Activated CD8-positive, alpha-beta memory T cell treated with anti-CD3 and anti-CD28 coated beads for 36 hours (primary cell): ENCODE measurements around the gene ARRDC3. TPM values are rescaled to one million over a fixed set of nuclear protein-coding genes. Genes with fewer than 3 reads are reported as not detected.
"Not testable (repeated sequence)": the region's sequence is repeated elsewhere in the genome, so short reads cannot be mapped to it uniquely, and the experiment has no call there.

Source experiments
- CTCF ChIA-PET: fragments of 350-600 bp; sonication (Branson Sonifier 250); formaldehyde crosslinking; loops from one replicate; lab custom pipeline; 2021; ENCODE audit warnings: antibody characterized with exemption; lab: Charles Lee
- POLR2A ChIA-PET: fragments of 350-600 bp; sonication (Branson Sonifier 250); formaldehyde crosslinking; loops from one replicate; lab custom pipeline; 2021; ENCODE audit warnings: antibody characterized with exemption; lab: Charles Lee
- total RNA-seq, 2 experiments: library from RNA; stranded (reverse); gene quantifications; one replicate each; pipeline ENCODE4 v1.2.3, GENCODE V29; 2021

The ARRDC3 gene
- total RNA-seq, 2 experiments from 2014 or later = 16.5 to 18.0 TPM

DNA sequence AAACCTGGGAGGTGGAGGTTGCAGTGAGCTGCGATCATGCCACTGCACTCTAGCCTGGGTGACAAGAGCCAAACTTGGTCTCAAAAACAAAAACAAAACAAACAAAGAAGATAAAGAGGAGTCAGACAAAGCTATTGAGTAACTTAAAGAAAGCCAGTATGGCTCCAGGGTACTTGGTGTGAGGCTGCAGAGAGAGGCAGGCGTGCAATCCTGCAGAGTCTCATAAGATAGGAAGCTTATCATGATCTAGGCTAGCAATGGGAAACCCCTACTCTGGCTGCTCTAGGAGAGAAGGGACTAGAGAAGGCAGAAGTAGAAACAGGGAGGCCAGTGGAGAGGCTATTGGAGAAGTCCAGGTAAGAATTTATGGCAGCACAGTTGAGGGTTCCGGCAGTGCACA lies 42.0 kb downstream of the ARRDC3 start:
- CTCF ChIA-PET = no interaction called here
- POLR2A ChIA-PET = no interaction called here

DNA sequence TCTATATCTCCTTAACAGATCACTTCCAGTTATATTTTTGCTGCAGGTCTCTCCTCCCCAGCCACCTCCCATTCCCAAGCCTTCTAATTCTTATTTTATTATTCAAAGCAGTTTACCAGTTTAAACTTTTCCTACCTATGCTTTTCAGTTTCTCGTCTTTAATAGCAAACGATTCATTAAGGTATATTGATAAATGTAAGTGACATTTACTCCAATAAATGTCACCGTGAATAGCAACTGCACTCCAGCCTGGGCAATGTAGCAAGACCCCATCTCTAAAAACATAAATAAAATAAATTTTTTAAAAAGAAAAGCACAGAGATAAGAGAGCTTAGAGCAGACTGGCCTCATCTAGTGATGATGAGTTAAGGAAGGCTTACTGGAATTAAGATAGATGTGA lies 42.6 kb downstream of the ARRDC3 start:
- ChIA-PET POLR2A (no interaction called here), CTCF (no interaction called here)

DNA sequence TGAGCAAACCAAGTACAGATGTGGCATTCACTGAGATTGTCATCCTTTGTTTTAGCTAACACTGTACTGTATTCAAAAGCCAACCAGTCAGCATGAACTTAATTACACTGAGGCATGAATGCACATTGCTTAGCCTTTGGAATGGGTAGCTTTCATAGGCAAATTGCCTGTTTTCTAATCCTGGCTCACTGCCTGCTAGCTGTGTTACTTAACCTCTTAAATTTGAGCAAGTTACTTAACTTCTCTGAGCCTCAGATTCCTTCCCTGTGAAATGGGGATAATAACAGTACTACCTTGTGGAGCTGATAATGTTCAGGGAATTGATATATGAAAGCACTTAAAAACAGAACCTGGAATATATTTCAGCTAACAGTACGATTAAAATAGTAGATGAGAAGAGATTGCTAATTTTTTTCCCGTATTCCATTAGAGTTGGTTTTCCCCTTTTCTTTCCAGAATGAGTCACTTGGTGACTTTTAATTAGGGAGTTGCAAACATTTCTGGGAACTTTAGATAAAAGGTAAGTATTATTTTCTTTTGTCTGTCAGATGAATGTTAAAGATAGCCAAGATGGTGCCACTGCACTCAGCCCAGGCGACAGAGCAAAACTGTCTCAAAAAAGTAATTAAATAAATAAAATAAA lies 43.9 kb downstream of the ARRDC3 start:
- ChIA-PET CTCF (no interaction called here), POLR2A (no interaction called here)

DNA sequence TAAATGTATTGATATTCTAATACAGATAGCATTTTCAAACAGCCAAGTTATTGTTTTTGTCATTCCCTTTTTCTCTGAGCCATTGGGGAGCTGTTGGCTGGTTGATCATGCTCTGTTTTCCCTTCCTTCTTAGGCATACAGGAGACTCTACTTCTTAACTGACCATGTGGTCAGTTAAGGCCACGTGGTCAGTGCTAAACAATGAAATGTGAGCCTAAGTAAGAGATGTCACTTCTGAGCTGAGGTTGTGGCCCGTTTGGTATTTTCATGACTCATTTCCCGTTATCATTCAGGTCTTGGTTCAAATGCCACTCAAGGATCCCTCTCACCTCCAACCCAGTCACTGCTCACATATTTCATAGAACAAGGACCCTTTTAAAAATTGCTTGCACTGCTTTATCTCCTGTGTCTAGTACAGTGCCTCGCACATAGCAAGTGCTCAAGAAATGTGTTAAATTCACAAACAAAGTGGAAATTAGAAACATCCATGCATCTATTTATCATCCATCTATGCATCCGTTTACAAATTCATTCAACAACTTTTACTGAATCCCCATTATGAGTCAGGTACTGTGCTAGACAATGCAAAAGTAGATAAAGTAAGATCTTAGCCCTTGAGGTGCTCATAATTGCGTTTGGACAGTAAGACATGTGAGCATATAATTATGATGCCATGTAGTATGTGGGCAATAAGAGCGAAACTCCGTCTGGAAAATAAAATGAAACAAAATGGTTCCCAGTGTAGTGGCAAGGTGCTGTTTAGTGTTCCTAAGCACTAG lies 50.7 kb downstream of the ARRDC3 start:
- POLR2A ChIA-PET = interaction anchor here (0.5 to 1.2 kb wide), 4 partner anchors 18 to 53 kb away, joined by 3 to 7 read pairs (median 4); no protein-coding TSS in a partner anchor
- CTCF ChIA-PET = interaction anchor here (1.2 to 1.5 kb wide), 2 partner anchors 18 to 52 kb away, joined by 3 to 4 read pairs; no protein-coding TSS in a partner anchor

DNA sequence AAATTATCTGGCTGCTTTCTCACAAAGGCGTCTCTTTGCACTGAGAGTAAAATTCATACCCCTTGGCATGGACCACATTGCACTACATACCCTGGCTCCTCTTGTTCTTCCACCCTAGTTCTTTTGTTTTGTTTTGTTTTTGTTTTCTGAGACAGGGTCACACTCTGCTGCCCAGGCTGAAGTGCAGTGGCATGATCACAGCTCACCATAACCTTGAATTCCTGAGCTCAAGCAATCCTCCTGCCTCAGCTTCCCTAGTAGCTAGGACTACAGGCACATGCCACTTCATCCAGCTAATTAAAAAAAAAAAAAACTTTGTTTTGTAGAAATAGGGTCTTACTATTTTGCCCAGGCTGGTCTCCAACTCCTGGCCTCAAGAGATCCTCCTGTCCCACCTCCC lies 51.4 kb downstream of the ARRDC3 start:
- POLR2A ChIA-PET = interaction anchor here (1.2 kb wide), 2 partner anchors 18 to 49 kb away, joined by 3 to 6 read pairs; no protein-coding TSS in a partner anchor
- CTCF ChIA-PET = interaction anchor here (1.5 kb wide), 1 partner anchor 18 kb away, joined by 4 read pairs; no protein-coding TSS in a partner anchor

DNA sequence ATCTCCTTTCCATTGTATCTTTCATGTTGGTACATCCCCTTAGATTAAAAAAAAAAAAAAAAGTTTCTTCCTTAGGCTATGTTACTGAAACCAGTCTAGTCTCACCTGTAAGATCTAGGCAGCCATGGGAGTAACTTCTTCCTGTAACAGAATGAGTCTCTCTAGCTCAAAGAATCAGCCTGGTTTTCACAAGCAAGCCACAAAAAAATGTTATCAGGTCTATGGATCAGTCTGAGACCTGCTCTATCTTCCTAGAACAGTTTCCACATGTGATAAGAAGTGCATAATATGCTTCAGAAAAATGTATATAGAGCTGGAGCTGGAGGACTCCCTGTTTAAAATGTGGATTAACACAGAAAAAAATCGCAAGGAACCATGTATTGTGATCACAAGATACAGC lies 53.8 kb downstream of the ARRDC3 start:
- CTCF ChIA-PET = no interaction called here

DNA sequence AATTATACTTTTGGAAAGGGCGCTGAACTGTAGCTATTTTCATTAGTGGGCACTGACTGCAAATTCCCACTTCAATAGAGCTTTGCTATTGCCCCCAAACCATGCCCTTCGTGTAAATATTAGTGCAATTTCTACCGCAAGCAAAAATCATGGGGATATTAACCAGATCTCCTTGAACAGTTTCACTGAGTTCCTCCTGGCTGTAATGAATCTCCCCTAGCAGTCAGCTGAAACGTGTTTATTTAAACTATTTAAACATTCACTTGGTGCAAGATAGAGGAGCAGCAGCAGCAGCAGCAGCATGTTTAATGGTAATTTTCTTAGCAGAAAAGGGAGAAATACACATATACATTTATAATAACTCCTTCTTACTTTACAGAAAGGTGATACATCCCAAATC lies 54.4 kb downstream of the ARRDC3 start:
- CTCF ChIA-PET = no interaction called here
- POLR2A ChIA-PET = no interaction called here

More for the DNA sequence above, 53.8 kb downstream of the ARRDC3 start:
- POLR2A ChIA-PET = no interaction called here

DNA sequence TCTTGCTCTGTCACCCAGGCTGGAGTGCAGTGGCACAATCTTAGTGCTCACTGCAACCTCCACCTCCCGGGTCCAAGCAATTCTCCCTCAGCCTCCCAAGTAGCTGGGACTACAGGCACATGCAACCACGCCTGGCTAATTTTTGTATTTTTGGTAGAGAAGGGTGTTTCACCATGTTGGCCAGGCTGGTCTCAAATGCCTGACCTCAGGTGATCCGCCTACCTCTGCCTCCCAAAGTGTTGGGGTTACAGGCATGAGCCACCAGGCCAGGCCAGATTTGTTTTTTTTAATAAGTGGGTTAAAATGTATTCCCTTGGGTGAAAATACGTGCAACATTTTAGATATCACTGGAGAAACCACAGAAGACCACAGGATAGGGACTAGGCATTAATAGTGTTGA lies 60.1 kb downstream of the ARRDC3 start:
- CTCF ChIA-PET, POLR2A ChIA-PET: not testable (repeated sequence)

DNA sequence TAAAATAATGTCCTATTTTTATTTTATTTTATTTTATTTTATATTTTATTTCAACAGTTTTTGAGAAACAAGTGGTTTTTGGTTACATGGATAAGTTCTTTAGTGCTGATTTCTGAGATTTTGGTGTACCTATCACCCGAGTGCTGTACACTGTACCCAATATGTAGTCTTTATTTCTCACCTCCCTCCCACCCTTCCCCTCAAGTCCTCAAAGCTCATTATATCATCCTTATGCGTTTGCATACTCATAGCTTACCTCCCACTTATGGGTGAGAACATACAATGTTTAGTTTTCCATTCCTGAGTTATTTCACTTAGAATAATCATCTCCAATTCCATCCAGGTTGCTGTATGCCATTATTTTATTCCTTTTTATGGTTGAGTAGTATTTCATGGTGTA lies 63.5 kb downstream of the ARRDC3 start:
- ChIA-PET POLR2A (no interaction called here), CTCF (no interaction called here)

DNA sequence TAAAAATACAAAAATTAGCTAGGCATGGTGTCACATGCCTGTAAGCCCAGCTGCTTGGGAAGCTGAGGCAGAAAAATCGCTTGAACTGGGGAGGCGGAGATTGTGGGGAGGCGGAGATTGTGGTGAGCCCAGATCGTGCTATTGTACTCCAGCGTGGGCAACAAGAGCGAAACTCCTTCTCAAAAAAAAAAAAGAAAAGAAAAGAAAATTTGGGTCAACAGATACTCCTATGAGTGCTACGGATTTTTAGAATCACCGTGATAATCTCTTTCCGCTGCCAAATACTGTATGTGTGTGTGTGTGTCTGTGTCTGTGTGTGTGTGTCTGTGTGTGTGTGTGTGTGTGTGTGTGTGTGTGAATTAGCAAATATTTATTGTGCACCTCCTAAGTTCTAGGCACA lies 64.4 kb downstream of the ARRDC3 start:
- CTCF ChIA-PET = interaction anchor here (0.7 to 0.9 kb wide), 2 partner anchors 12 to 36 kb away, joined by 3 to 4 read pairs; no protein-coding TSS in a partner anchor
- POLR2A ChIA-PET = no interaction called here
